OCI-LY7 (cell line): ENCODE measurements around the gene VPS37B. TPM values are rescaled to one million over a fixed set of nuclear protein-coding genes. Genes with fewer than 3 reads are reported as not detected.

Experiments used
- BruUV-seq: library from RNA; stranded (reverse); fragments of 400-500 nt; replicated peaks from 2 replicates; lab custom pipeline; 2021; lab: Mats Ljungman, UMichigan
- CTCF ChIA-PET: fragments of 300-600 bp; sonication (Branson Sonifier 250); formaldehyde crosslinking; loops from one replicate; lab custom pipeline; 2022; ENCODE audit warnings: antibody characterized with exemption; ENCODE audit not compliant: unreplicated experiment; lab: Charles Lee
- POLR2A ChIA-PET: fragments of 300-600 bp; sonication (Branson Sonifier 250); formaldehyde crosslinking; loops from one replicate; lab custom pipeline; 2022; ENCODE audit warnings: antibody characterized with exemption; lab: Charles Lee
- DNase-seq: peaks from one replicate; pipeline ENCODE4 v3.0.0-alpha.2; 2015; ENCODE audit warnings: low spot score
- H2AFZ ChIP-seq: fragments of 200-600 bp; sonication (generic), shearing (Covaris generic); 2 replicates; pipeline ENCODE4 v1.6.1; 2014; ENCODE audit warnings: mild to moderate bottlenecking, antibody characterized with exemption, low read length, moderate library complexity
- H3K27ac ChIP-seq: fragments of 200-600 bp; sonication (generic); 2 replicates; pipeline ENCODE4 v1.5.1; 2014; ENCODE audit warnings: mixed run types, low read depth, mild to moderate bottlenecking, moderate library complexity, low read length, inconsistent platforms; ENCODE audit not compliant: poor library complexity, severe bottlenecking
- H3K36me3 ChIP-seq: fragments of 200-600 bp; sonication (generic); 2 replicates; pipeline ENCODE4 v1.6.1; 2014; ENCODE audit warnings: mild to moderate bottlenecking, antibody characterized with exemption, low read length, moderate library complexity, mixed read lengths; ENCODE audit not compliant: insufficient read depth
- H3K4me1 ChIP-seq: fragments of 200-600 bp; sonication (generic); 2 replicates; pipeline ENCODE4 v1.5.1; 2014; ENCODE audit warnings: mild to moderate bottlenecking, low read length; ENCODE audit not compliant: insufficient read depth, poor library complexity, severe bottlenecking
- H3K4me2 ChIP-seq: fragments of 200-600 bp; sonication (generic); 2 replicates; pipeline ENCODE4 v1.6.1; 2014; ENCODE audit warnings: mild to moderate bottlenecking, low read length
- H3K4me3 ChIP-seq: fragments of 200-600 bp; sonication (generic); 2 replicates; pipeline ENCODE4 v1.5.1; 2014; ENCODE audit warnings: mild to moderate bottlenecking, low read depth, low read length; ENCODE audit not compliant: poor library complexity, severe bottlenecking
- H3K79me2 ChIP-seq: fragments of 200-600 bp; sonication (generic); 2 replicates; pipeline ENCODE4 v1.6.1; 2016; ENCODE audit warnings: low read depth, mild to moderate bottlenecking, low read length, moderate library complexity, mixed read lengths; ENCODE audit not compliant: insufficient read depth
- H3K9me2 ChIP-seq: fragments of 200-600 bp; sonication (generic); 2 replicates; pipeline ENCODE4 v1.6.1; 2016; ENCODE audit warnings: mild to moderate bottlenecking, low read length, mixed read lengths; ENCODE audit not compliant: insufficient read depth
- H3K9me3 ChIP-seq: fragments of 200-600 bp; sonication (generic); 2 replicates; pipeline ENCODE4 v1.6.1; 2014; ENCODE audit warnings: mild to moderate bottlenecking, mixed run types, low read length, mixed read lengths
- H4K20me1 ChIP-seq: fragments of 200-600 bp; sonication (generic); 2 replicates; pipeline ENCODE4 v1.6.1; 2014; ENCODE audit warnings: mild to moderate bottlenecking, antibody characterized with exemption, low read length, moderate library complexity, mixed read lengths; ENCODE audit not compliant: insufficient read depth
- CTCF ChIP-seq: fragments of 200-600 bp; sonication (generic); conservative IDR thresholded peaks from 2 replicates; pipeline ENCODE4 v1.5.1; 2014; ENCODE audit warnings: mild to moderate bottlenecking, antibody characterized with exemption, low read length, moderate library complexity, mixed read lengths
- EZH2phosphoT487 ChIP-seq: fragments of 200-600 bp; sonication (generic); IDR thresholded peaks from 2 replicates; pipeline ENCODE4 v1.6.1; 2018; ENCODE audit warnings: low read depth, borderline replicate concordance, mild to moderate bottlenecking, mixed run types, antibody characterized with exemption, low read length, moderate library complexity, mixed read lengths
- intact Hi-C: fragments of 100-400 bp; cut with micrococcal nuclease; formaldehyde crosslinking; loops from one replicate; pipeline ENCODE4 v1.10.0; 2022; ENCODE audit not compliant: unreplicated experiment
- total RNA-seq, 2 experiments: library from RNA; depleted of rRNA in 1 of 2; stranded (reverse); fragments of >200 nt in 1 of 2; shearing (Covaris generic) in 1 of 2; gene quantifications; 2 replicates each; pipeline ENCODE4 v1.2.3, GENCODE V29; 2014 to 2022

VPS37B gene
- total RNA-seq, 2 experiments from 2014 or later: 1.7 to 2.5 TPM

- Histone ChIP-seq H3K27ac (no peak overlapping the region), H2AFZ (no peak overlapping the region), H3K9me3 (no peaks in the 10 kb centered on the region), H3K4me1 (peaks cover 9% of the 10 kb centered on the region), H3K79me2 (peaks cover 16% of the 10 kb centered on the region), H3K4me2 (no peak overlapping the region), H4K20me1 (no peaks in the 10 kb centered on the region; the same call in 1 of the 2 replicates), H3K9me2 (no peaks in the 10 kb centered on the region), H3K4me3 (no peak overlapping the region), H3K36me3 (peaks cover 14% of the 10 kb centered on the region; the same call in 1 of the 2 replicates)
- TF ChIP-seq EZH2phosphoT487 (no peak), CTCF (no peak)
- no peak for DNase-seq
- ChIA-PET POLR2A (interaction anchor here (1.1 kb wide), 1 partner anchor 9 kb away, joined by 3 read pairs; no protein-coding TSS in a partner anchor), CTCF (no interaction called here)
- intact Hi-C loops: no loop called here
- no TSS peak for BruUV-seq
These were observed 50.7 kb downstream of the VPS37B start for GRCh38 chr12:122845041-122845864.

GRCh38 chr12:122844366-122844971 is 51.5 kb downstream of the VPS37B start:
- no peak overlapping the region for H2AFZ ChIP-seq
- no peak overlapping the region for H3K4me3 ChIP-seq
- no peak overlapping the region for H3K27ac ChIP-seq
- ChIA-PET CTCF (no interaction called here), POLR2A (interaction anchor here (0.9 kb wide), 1 partner anchor 18 kb away, joined by 3 read pairs; no protein-coding TSS in a partner anchor)
- no peaks in the 10 kb centered on the region; the same call in 1 of the 2 replicates for H4K20me1 ChIP-seq
- no peaks in the 10 kb centered on the region for H3K9me2 ChIP-seq
- H3K4me2 ChIP-seq: no peak overlapping the region
- BruUV-seq: no TSS peak
- peaks cover 23% of the 10 kb centered on the region for H3K79me2 ChIP-seq
- intact Hi-C loops: no loop called here
- H3K36me3 ChIP-seq: peaks cover 16% of the 10 kb centered on the region; the same call in 1 of the 2 replicates
- no peaks in the 10 kb centered on the region for H3K9me3 ChIP-seq
- TF ChIP-seq EZH2phosphoT487: no peak
- no peak for TF ChIP-seq CTCF
- no peak for DNase-seq
- H3K4me1 ChIP-seq: peaks cover 9% of the 10 kb centered on the region
